ENCODE measurements around the gene EHD2.
A peak's percentile ranks its signal among the peaks of the same experiment; 100 is the strongest.
"Not testable (repeated sequence)": the region's sequence is repeated elsewhere in the genome, so short reads cannot be mapped to it uniquely, and the experiment has no call there.

The EHD2 gene

GRCh38 chr19:47749326-47749725 lies 36.1 kb downstream of the EHD2 start:
- no peak for DNase-seq (ENCODE audit: low read depth)

GRCh38 chr19:47750752-47751151 lies 37.5 kb downstream of the EHD2 start:
- no peak for DNase-seq (ENCODE audit: low read depth)

GRCh38 chr19:47752440-47753211 lies 39.4 kb downstream of the EHD2 start:
- no peak for DNase-seq (ENCODE audit: low read depth)

- DNase-seq (ENCODE audit: low read depth): no peak
These were observed 41.2 kb downstream of the EHD2 start for GRCh38 chr19:47754206-47755064.

GRCh38 chr19:47755065-47755761 lies 42.0 kb downstream of the EHD2 start:
- no peak for DNase-seq (ENCODE audit: low read depth)

GRCh38 chr19:47755762-47756626 lies 42.8 kb downstream of the EHD2 start:
- DNase-seq (ENCODE audit: low read depth): no peak

- DNase-seq (ENCODE audit: low read depth): no peak
These were observed 43.4 kb downstream of the EHD2 start for GRCh38 chr19:47756627-47756929.

GRCh38 chr19:47756953-47757608 lies 43.9 kb downstream of the EHD2 start:
- DNase-seq (ENCODE audit: low read depth): no peak

GRCh38 chr19:47757617-47758442 lies 44.6 kb downstream of the EHD2 start:
- DNase-seq (ENCODE audit: low read depth): no peak

- DNase-seq (ENCODE audit: low read depth): no peak
These were observed 45.2 kb downstream of the EHD2 start for GRCh38 chr19:47758443-47758804.

- DNase-seq (ENCODE audit: low read depth): no peak
These were observed 47.4 kb downstream of the EHD2 start for GRCh38 chr19:47760632-47760999.

- no peak for DNase-seq (ENCODE audit: low read depth)
These were observed 48.3 kb downstream of the EHD2 start for GRCh38 chr19:47761566-47761965.

GRCh38 chr19:47762151-47762550 lies 48.9 kb downstream of the EHD2 start:
- DNase-seq (ENCODE audit: low read depth): no peak

GRCh38 chr19:47762615-47763308 lies 49.5 kb downstream of the EHD2 start:
- no peak for DNase-seq (ENCODE audit: low read depth)

GRCh38 chr19:47764705-47765104 lies 51.5 kb downstream of the EHD2 start:
- not testable (repeated sequence) for DNase-seq (ENCODE audit: low read depth)

- DNase-seq (ENCODE audit: low read depth): peak; percentile 45
These were observed 52.5 kb downstream of the EHD2 start for GRCh38 chr19:47765523-47766358.

- no peak for DNase-seq (ENCODE audit: low read depth)
These were observed 53.1 kb downstream of the EHD2 start for GRCh38 chr19:47766359-47766620.

GRCh38 chr19:47766670-47767069 lies 53.4 kb downstream of the EHD2 start:
- DNase-seq (ENCODE audit: low read depth): no peak

- DNase-seq (ENCODE audit: low read depth): no peak
These were observed 54.1 kb downstream of the EHD2 start for GRCh38 chr19:47767349-47767748.

Data from CMK (cell line).